ENCODE measurements around the gene KIAA1671.

KIAA1671 gene

DNA sequence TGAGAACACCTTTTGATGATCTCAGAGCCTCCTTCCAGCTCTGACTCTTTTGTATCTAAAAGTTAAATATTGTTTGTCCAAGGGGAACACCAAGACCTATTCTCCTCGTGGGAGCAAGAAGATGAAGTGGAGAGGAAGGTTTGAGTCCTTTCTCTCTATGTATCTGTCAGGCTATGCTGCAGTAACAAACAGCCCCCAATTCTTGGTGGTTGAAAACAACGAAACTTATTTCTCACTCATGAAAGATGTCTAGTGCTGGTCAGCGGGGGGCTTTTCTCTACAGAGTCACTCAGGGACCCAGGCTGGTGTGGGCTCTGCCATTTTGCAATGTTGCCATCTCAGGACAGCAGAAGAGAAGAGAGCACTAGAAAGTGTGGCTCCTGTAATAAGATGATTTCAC, 260.7 kb downstream of the KIAA1671 start:
- Histone ChIP-seq H3K27ac (no peak overlapping the region), H3K27me3 (replicated peaks) (no peaks in the 10 kb centered on the region), H3K36me3 (replicated peaks) (no peaks in the 10 kb centered on the region), H3K4me3 (ENCODE audit: low read depth, low read length) (no peak overlapping the region)
- in situ Hi-C loops (cut with HindIII; ENCODE audit: low pct_ligation_motif_present, low sequenced_read_pairs) = no loop called here
- TF ChIP-seq, protein P1, sequence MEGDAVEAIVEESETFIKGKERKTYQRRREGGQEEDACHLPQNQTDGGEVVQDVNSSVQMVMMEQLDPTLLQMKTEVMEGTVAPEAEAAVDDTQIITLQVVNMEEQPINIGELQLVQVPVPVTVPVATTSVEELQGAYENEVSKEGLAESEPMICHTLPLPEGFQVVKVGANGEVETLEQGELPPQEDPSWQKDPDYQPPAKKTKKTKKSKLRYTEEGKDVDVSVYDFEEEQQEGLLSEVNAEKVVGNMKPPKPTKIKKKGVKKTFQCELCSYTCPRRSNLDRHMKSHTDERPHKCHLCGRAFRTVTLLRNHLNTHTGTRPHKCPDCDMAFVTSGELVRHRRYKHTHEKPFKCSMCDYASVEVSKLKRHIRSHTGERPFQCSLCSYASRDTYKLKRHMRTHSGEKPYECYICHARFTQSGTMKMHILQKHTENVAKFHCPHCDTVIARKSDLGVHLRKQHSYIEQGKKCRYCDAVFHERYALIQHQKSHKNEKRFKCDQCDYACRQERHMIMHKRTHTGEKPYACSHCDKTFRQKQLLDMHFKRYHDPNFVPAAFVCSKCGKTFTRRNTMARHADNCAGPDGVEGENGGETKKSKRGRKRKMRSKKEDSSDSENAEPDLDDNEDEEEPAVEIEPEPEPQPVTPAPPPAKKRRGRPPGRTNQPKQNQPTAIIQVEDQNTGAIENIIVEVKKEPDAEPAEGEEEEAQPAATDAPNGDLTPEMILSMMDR (IDR thresholded peaks at IDR 0.05; ENCODE audit: low read depth, low read length, missing control alignments) = no peak
- DNase-seq = no peak

DNA sequence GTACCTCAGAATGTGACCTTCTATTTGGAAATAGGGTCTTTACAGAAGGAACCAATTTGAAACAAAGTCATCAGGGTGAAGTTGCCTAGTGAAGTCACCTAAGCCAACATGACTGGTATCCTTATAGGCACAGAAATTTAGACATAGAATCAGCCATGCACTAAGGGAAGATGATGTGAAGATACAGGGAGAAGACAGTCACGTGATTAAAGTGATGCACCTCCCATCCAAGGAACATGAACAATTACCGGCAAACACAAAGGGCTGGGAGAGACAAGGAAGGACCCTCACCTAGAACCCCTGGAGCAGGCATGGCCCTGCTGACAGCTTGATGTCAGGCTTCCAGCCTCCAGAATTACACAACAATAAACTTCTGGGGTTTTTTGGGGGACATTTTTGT, 263.7 kb downstream of the KIAA1671 start:
- Histone ChIP-seq H3K27me3 (replicated peaks) (no peaks in the 10 kb centered on the region), H3K36me3 (replicated peaks) (no peaks in the 10 kb centered on the region), H3K4me3 (ENCODE audit: low read depth, low read length) (no peak overlapping the region), H3K27ac (no peak overlapping the region)
- TF ChIP-seq, protein P1 (IDR thresholded peaks at IDR 0.05; ENCODE audit: low read depth, low read length, missing control alignments) = no peak
- DNase-seq = no peak
- in situ Hi-C loops (cut with HindIII; ENCODE audit: low pct_ligation_motif_present, low sequenced_read_pairs) = no loop called here

DNA sequence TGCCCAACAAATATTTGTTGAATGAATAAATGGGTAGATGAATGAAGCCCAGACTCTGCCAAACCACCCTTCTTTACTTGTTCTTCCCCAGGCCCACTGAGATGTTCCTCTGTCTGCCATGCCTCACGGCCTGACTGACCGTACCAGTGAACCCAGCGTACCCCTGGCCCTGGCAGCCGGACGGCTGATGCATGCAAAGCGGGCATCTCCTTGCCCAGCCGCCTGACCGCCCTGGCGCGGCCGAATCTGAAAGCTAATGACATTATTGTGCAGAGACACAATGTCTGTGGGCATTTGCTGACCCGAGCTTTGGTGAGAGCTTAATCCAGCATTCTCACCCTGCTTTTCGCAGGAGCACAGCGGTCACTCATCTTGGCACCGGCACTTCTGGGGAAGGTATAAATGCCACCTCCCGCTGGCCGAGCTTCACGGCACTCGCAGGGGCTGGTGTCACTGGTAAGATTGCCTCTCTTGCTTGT, 266.7 kb downstream of the KIAA1671 start, which contains the start of gene CRYBB2:
Gene CRYBB2, plus strand, starts transcription at position 429 of the 479 bp plus-strand sequence. CDS start 1,791 bp downstream, outside the sequence.
- DNase-seq = no peak
- H3K4me3 ChIP-seq (ENCODE audit: low read depth, low read length) = no peak within 1 kb of the TSS
- no peak within 1 kb of the TSS for H3K27ac ChIP-seq
- in situ Hi-C loops (cut with HindIII; ENCODE audit: low pct_ligation_motif_present, low sequenced_read_pairs) = no loop called here
- TF ChIP-seq, protein P1 (IDR thresholded peaks at IDR 0.05; ENCODE audit: low read depth, low read length, missing control alignments) = no peak
- no peaks in the 10 kb centered on the region for H3K36me3 ChIP-seq (replicated peaks)
- no peaks in the 10 kb centered on the region for H3K27me3 ChIP-seq (replicated peaks)

DNA sequence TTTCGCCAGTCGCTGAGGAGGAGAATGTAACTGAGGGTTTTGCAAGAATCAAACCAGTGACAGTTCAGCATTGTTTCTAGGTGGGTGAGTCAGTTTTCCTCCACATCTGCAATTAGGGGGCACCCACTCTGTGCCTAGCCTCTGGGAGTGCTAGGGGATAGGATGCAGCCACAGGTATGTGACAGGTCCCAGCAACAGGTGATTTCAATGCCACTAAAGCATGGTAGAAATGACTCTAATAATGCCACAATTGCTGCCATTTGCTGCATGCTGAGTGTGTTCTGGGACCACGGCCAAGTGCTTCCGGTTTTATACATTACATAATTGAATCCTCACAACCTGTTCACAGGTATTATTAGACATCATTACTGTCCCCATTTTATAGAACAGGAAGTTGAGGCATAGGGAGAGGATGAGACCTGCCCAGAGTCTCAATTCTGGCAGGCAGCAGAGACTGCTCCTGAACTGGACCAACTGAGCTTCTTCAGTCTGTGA, 267.5 kb downstream of the KIAA1671 start:
- in situ Hi-C loops (cut with HindIII; ENCODE audit: low pct_ligation_motif_present, low sequenced_read_pairs) = no loop called here
- Histone ChIP-seq H3K27me3 (replicated peaks) (no peaks in the 10 kb centered on the region), H3K36me3 (replicated peaks) (no peaks in the 10 kb centered on the region), H3K4me3 (ENCODE audit: low read depth, low read length) (no peak overlapping the region), H3K27ac (no peak overlapping the region)
- TF ChIP-seq, protein P1 (IDR thresholded peaks at IDR 0.05; ENCODE audit: low read depth, low read length, missing control alignments) = no peak
- DNase-seq = no peak

DNA sequence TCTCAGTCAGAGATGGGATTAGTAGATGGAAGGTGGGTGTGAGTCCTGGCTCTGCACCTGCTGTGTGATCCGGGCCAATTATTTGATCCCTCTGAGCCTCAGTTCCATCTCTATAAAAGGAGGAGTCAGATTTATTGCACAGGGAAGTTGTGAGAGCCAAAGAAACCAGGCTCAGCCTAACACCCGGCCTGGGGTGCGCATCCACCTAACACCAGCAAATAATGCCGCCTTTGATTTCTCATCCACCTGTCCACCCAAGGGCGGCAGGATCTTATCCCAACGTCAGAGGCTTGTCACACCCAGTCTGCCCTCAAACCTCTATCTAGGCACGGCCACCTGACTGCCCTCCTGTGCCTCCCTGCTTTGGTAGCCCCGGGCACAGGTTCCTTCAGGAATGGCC, 269.3 kb downstream of the KIAA1671 start:
- Histone ChIP-seq H3K27me3 (replicated peaks) (no peaks in the 10 kb centered on the region), H3K27ac (no peak overlapping the region)

More for the DNA sequence above, 269.3 kb downstream of the KIAA1671 start:
- Histone ChIP-seq H3K4me3 (ENCODE audit: low read depth, low read length) (no peak overlapping the region), H3K36me3 (replicated peaks) (no peaks in the 10 kb centered on the region)
- DNase-seq = no peak
- TF ChIP-seq, protein P1 (IDR thresholded peaks at IDR 0.05; ENCODE audit: low read depth, low read length, missing control alignments) = no peak
- in situ Hi-C loops (cut with HindIII; ENCODE audit: low pct_ligation_motif_present, low sequenced_read_pairs) = no loop called here

Measured in brain microvascular endothelial cell (primary cell).